ENCODE measurements around the gene COX8A.
"Not testable (repeated sequence)": the region's sequence is repeated elsewhere in the genome, so short reads cannot be mapped to it uniquely, and the experiment has no call there.

Gene COX8A

GRCh38 chr11:63969461-63969860, 5.0 kb upstream of the COX8A start:
- DNase-seq (ENCODE audit: low spot score) (no peak), FAIRE-seq (no peak)

GRCh38 chr11:63970902-63971301, 3.5 kb upstream of the COX8A start:
- no peak for FAIRE-seq
- no peak for DNase-seq (ENCODE audit: low spot score)

GRCh38 chr11:63973912-63974258, 535 bp upstream of the COX8A start:
- not testable (repeated sequence) for DNase-seq (ENCODE audit: low spot score); FAIRE-seq

- DNase-seq (ENCODE audit: low spot score) (no peak), FAIRE-seq (no peak)
Observed at GRCh38 chr11:63978551-63979239, 4.3 kb downstream of the COX8A start.

- no peak for DNase-seq (ENCODE audit: low spot score)
- no peak for FAIRE-seq
Observed at GRCh38 chr11:63979426-63979825, 5.0 kb downstream of the COX8A start.

- FAIRE-seq, result no peak
- no peak for DNase-seq (ENCODE audit: low spot score)
Observed at GRCh38 chr11:63985812-63986155, 11.4 kb downstream of the COX8A start.

- no peak for FAIRE-seq
Observed at GRCh38 chr11:63986156-63986931, 11.9 kb downstream of the COX8A start, which contains the start of gene OTUB1. TSS of gene OTUB1 (plus strand) at chr11:63986438. CDS start at chr11:63986457, 19 bp downstream.

GRCh38 chr11:63986932-63987513, 12.6 kb downstream of the COX8A start:
- DNase-seq (ENCODE audit: low spot score) (no peak), FAIRE-seq (no peak)

More at GRCh38 chr11:63986156-63986931, 11.9 kb downstream of the COX8A start, which contains the start of gene OTUB1:
- peak; percentile 75 for DNase-seq (ENCODE audit: low spot score)

GRCh38 chr11:63991558-63991957, 17.1 kb downstream of the COX8A start:
- no peak for DNase-seq (ENCODE audit: low spot score)
- no peak for FAIRE-seq

GRCh38 chr11:63993100-63993499, 18.7 kb downstream of the COX8A start:
- no peak for DNase-seq (ENCODE audit: low spot score)
- no peak for FAIRE-seq

- FAIRE-seq (no peak), DNase-seq (ENCODE audit: low spot score) (no peak)
Observed at GRCh38 chr11:63993993-63994392, 19.6 kb downstream of the COX8A start.

GRCh38 chr11:63996512-63996911, 22.1 kb downstream of the COX8A start:
- DNase-seq (ENCODE audit: low spot score) (no peak), FAIRE-seq (no peak)

GRCh38 chr11:63997104-63997700, 22.8 kb downstream of the COX8A start:
- DNase-seq (ENCODE audit: low spot score) (no peak), FAIRE-seq (no peak)

GRCh38 chr11:63997801-63998337, 23.4 kb downstream of the COX8A start:
- FAIRE-seq (no peak), DNase-seq (ENCODE audit: low spot score) (no peak)

- no peak for FAIRE-seq
- DNase-seq (ENCODE audit: low spot score), result no peak
Observed at GRCh38 chr11:63998558-63999348, 24.3 kb downstream of the COX8A start.

- FAIRE-seq (no peak), DNase-seq (ENCODE audit: low spot score) (no peak)
Observed at GRCh38 chr11:63999349-64000025, 25.1 kb downstream of the COX8A start.

GRCh38 chr11:64000026-64000739, 25.8 kb downstream of the COX8A start:
- DNase-seq (ENCODE audit: low spot score), result no peak
- no peak for FAIRE-seq

GRCh38 chr11:64000740-64001483, 26.5 kb downstream of the COX8A start:
- FAIRE-seq (no peak), DNase-seq (ENCODE audit: low spot score) (no peak)
